HG03175 (cell line): ENCODE measurements around the gene ING1.

Experiments
- ATAC-seq: cut with Tn5 transposase; IDR thresholded peaks from one replicate; pipeline ENCODE4 v1.9.1; 2021; ENCODE audit warnings: mild to moderate bottlenecking, moderate library complexity; ENCODE audit not compliant: unreplicated experiment

Gene ING1

GRCh38 chr13:110769097-110769496, 55.6 kb downstream of the ING1 start:
- ATAC-seq: no peak

- no peak for ATAC-seq
Observed at GRCh38 chr13:110770678-110771077, 57.2 kb downstream of the ING1 start.

- ATAC-seq: no peak
Observed at GRCh38 chr13:110771194-110771593, 57.7 kb downstream of the ING1 start.

- ATAC-seq: no peak
Observed at GRCh38 chr13:110772091-110772984, 58.8 kb downstream of the ING1 start.
